BJ (cell line): Measurements from ENCODE around the gene P3H2. TPM values are rescaled to one million over a fixed set of nuclear protein-coding genes. Genes with fewer than 3 reads are reported as not detected.

Experiments
- CTCF ChIA-PET: fragments of 350-600 bp; formaldehyde crosslinking; extraction: SDS; loops from one replicate; lab custom pipeline; 2021; ENCODE audit warnings: antibody characterized with exemption, inconsistent platforms; lab: Yijun Ruan, JAX
- POLR2A ChIA-PET: fragments of 300-600 bp; sonication (Branson Sonifier 250); formaldehyde crosslinking; extraction: SDS; loops from one replicate; lab custom pipeline; 2021; ENCODE audit warnings: antibody characterized with exemption; lab: Charles Lee
- DNase-seq: peaks from one replicate; pipeline ENCODE4 v3.0.0-alpha.2; 2011; ENCODE audit warnings: low read depth
- H3K27me3 ChIP-seq: 2 replicates; pipeline ENCODE4 v1.6.0; 2011; ENCODE audit warnings: low read length; ENCODE audit not compliant: control insufficient read depth, insufficient read depth
- H3K36me3 ChIP-seq: 2 replicates; pipeline ENCODE4 v1.5.1; 2011; ENCODE audit warnings: low read length; ENCODE audit not compliant: control insufficient read depth, insufficient read depth
- H3K4me3 ChIP-seq: 2 replicates; pipeline ENCODE4 v1.5.1; 2011; ENCODE audit warnings: low read depth, mild to moderate bottlenecking, control low read depth, low read length
- CTCF ChIP-seq: IDR thresholded peaks from 2 replicates; pipeline ENCODE4 v1.5.1; 2011; ENCODE audit warnings: low read depth, mild to moderate bottlenecking, control low read depth, inconsistent platforms, low read length, moderate library complexity; ENCODE audit not compliant: insufficient read depth
- polyA plus RNA-seq: library from polyadenylated mRNA; depleted of rRNA; stranded (reverse); fragments of >200 nt; gene quantifications from 2 replicates; pipeline ENCODE4 v1.2.3, GENCODE V29; 2011

P3H2 gene
- polyA plus RNA-seq, 1 experiment: 13.5 TPM

- no peak for TF ChIP-seq CTCF
- Histone ChIP-seq H3K27me3 (peaks cover 20% of the 10 kb centered on the region), H3K4me3 (no peak overlapping the region), H3K36me3 (no peaks in the 10 kb centered on the region)
- ChIA-PET POLR2A (no interaction called here), CTCF (interaction anchor here (0.8 to 7.7 kb wide), 5 partner anchors 15 to 670 kb away, joined by 3 to 46 read pairs (median 3); no protein-coding TSS in a partner anchor)
- no peak for DNase-seq
These were observed 174.6 kb downstream of the P3H2 start for GRCh38 chr3:189945935-189946709.

GRCh38 chr3:189944285-189945145 lies 176.2 kb downstream of the P3H2 start:
- ChIA-PET POLR2A (no interaction called here), CTCF (interaction anchor here (0.9 kb wide), 1 partner anchor 17 kb away, joined by 3 read pairs; no protein-coding TSS in a partner anchor)
- TF ChIP-seq CTCF: no peak
- DNase-seq: no peak
- Histone ChIP-seq H3K27me3 (peaks cover 19% of the 10 kb centered on the region), H3K4me3 (no peak overlapping the region), H3K36me3 (no peaks in the 10 kb centered on the region)

- ChIA-PET POLR2A (no interaction called here), CTCF (no interaction called here)
- DNase-seq: no peak
- TF ChIP-seq CTCF: no peak
- Histone ChIP-seq H3K36me3 (no peaks in the 10 kb centered on the region), H3K27me3 (peaks cover 19% of the 10 kb centered on the region), H3K4me3 (no peak overlapping the region)
These were observed 177.7 kb downstream of the P3H2 start for GRCh38 chr3:189942948-189943347.

- Histone ChIP-seq H3K4me3 (no peak overlapping the region), H3K36me3 (no peaks in the 10 kb centered on the region), H3K27me3 (peaks cover 14% of the 10 kb centered on the region)
- ChIA-PET POLR2A (no interaction called here), CTCF (interaction anchor here (0.8 kb wide), 1 partner anchor 20 kb away, joined by 3 read pairs; no protein-coding TSS in a partner anchor)
- no peak for TF ChIP-seq CTCF
- no peak for DNase-seq
These were observed 179.0 kb downstream of the P3H2 start for GRCh38 chr3:189941679-189942078.

- H3K4me3 ChIP-seq: no peak overlapping the region
- TF ChIP-seq CTCF: no peak
- CTCF ChIA-PET: interaction anchor here (0.8 to 1.4 kb wide), 2 partner anchors 19 to 672 kb away, joined by 3 read pairs; no protein-coding TSS in a partner anchor
- no peak for DNase-seq
- no peaks in the 10 kb centered on the region for H3K36me3 ChIP-seq
- H3K27me3 ChIP-seq: peaks cover 10% of the 10 kb centered on the region
- POLR2A ChIA-PET: no interaction called here
These were observed 179.6 kb downstream of the P3H2 start for GRCh38 chr3:189941125-189941524.
